Transverse colon (tissue), 4 donors: ENCODE data around the gene SYTL5.

Experiments used
- CTCF ChIP-seq, 5 experiments: fragments of 200-600 bp in 3 of 5; fragments of 450-650 bp in 2 of 5; sonication (generic) in 3 of 5; IDR thresholded peaks; 1 replicate in 2 of 5; 2 replicates in 3 of 5; pipeline ENCODE4 v1.5.1; 2016 to 2017; ENCODE audit warnings: antibody characterized with exemption in 5 of 5, inconsistent platforms in 3 of 5, mild to moderate bottlenecking in 2 of 5, moderate library complexity in 1 of 5
- POLR2AphosphoS5 ChIP-seq, 3 donors: sonication (generic); formaldehyde crosslinking; IDR thresholded peaks; one replicate each; pipeline ENCODE4 v1.6.1; 2016; ENCODE audit warnings: antibody characterized with exemption in 3 of 3

GRCh38 chrX:38060331-38060878 is 54.1 kb downstream of the SYTL5 start:
- no peak for TF ChIP-seq CTCF (IDR thresholded peaks at IDR 0.05)
- no peak for TF ChIP-seq POLR2AphosphoS5 (IDR thresholded peaks at IDR 0.05)
